Hematopoietic multipotent progenitor cell treated with erythropoietin and hydrocortisone succinate and interleukin-3 and kit ligand, for 8 days (in vitro differentiated cells): Measurements from ENCODE around the gene VSIG2.

Source experiments
- DNase-seq: peaks from one replicate; pipeline ENCODE4 v3.0.0-alpha.2; 2015

The VSIG2 gene

DNA sequence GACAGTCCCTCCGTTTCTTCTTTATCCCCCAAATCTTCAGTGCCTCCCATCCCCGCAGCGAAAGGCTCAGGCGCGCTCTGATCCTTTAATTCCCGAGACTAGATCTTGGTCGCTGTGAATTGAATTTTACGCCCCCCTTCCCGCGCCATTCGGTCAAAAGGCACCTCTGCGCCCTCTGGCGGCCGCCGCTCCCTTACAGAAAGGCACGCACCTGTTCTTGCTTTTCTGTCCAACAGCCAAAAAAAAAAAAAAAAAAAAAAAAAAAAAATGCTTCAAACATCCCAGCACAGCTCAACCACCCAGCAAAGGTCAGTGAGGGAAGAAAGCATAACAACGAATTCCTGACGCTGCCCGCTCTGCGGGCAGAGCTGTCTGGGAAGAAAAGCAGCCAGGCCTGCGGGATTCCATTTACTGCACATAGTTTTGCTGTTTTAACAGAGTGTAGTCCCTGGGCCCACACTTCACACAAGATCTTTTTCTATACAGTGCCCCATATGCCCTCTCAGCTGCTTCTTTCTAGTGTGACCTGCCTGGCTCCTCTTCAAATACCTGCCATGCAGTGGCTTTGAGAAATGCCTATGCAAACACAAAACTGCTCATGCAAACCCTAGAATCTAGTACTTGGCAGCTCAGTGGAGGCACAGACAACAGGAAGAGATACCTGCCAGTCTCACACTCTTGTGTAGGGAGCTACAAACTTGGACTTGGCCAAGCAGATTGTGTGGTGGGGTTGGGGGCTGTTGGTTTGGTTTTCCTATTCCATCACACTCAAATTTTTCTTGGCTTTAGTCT, 11.3 kb upstream of the VSIG2 start:
- peak; percentile 64 for DNase-seq

- DNase-seq, result no peak
These were observed 10.6 kb upstream of the VSIG2 start for GRCh38 chr11:124762624-124763155.

GRCh38 chr11:124762105-124762623, 10.1 kb upstream of the VSIG2 start, which contains the start of gene ESAM:
ESAM (minus strand) TSS chr11:124762290; CDS start chr11:124762154, 136 bp downstream.
- DNase-seq, result peak; percentile 43

- DNase-seq, result no peak
These were observed 9.4 kb upstream of the VSIG2 start for GRCh38 chr11:124761301-124762104.

DNA sequence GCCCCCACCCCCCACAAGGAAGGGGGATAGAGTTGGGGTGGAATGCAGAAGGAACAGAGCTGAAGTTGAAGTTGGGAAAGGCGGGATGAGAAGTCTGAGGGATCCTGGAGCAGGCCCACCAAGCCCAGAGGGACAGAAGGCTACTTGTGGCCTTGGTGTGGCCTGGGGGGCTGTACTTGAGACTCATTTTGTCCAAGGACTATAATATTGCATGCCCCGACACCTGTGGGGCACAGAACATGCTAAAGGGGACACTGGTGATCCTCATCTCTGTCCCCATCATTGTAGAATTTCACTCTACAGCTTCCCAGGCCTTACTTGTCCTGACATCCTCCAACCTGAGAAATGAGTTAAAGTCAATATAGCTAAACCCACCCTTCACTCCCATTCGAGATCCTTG, 8.8 kb upstream of the VSIG2 start:
- DNase-seq, result no peak

DNA sequence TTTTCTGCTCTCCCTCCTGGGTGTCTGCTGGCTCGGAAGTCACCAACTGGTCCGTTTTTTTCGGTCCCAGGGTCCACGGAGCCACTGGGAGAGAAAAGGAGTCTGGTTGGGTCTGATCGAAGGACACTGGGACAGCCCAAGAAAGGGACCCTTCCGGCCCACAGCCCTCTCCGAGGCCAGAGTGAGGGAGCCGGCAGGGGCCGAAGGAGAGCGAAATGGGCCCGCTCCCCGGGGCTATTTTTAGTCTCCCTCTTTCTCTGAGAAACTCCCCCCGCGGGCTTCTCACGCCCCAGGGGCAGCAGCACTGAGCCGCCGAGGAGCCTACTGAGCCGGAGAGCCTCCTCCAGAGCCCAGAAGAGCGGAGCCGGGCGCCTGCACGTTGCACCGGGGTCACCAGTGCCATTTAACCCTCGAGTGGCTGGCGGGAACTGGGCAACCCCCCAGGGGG, 8.2 kb upstream of the VSIG2 start:
- DNase-seq, result no peak

GRCh38 chr11:124759266-124760204, 7.5 kb upstream of the VSIG2 start:
- DNase-seq, result no peak

DNA sequence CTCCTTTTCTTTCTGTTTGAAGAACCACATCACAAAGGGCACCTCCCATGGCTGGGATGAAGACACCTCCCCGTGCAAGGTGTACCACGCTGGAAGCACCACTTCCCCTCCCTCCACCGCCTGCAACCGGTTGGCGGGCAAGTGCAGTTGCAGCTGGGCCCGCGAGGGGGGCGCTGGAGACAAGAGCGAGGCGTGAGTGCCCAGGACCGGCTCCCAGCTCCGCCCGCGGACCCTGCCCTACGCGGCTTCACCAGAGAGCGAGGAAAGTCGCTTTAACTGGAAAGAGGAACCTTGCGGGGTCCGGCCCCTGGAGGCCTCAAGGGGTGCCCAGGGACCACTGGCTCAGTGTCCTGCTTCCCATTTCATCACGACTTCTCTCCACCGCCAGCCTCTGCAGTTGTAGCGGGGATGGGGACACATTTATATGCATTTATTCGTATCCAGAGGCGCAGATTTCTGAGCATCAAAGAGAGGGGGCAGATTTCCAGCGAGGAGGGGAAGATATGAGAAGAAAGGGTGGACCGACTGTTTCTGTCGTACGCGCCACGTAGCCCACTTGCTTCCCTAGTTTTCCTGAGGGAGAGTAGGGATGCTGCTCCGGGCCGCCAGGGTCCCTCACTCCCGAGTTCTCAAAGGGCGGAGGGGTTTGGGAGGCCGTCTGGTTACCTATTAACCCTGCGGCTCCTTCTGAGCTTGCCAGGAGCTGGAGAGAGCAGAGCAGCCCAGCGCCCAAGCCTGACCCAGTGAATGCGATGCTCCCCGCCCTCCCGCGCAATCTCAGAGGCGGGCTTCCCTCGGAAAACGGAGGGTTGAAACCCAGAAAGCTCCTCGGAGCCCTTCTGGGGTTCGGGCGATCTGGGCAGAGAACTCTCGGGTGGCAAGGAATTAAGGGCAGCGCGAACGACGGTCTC, 6.6 kb upstream of the VSIG2 start:
- DNase-seq, result peak; percentile 72

DNA sequence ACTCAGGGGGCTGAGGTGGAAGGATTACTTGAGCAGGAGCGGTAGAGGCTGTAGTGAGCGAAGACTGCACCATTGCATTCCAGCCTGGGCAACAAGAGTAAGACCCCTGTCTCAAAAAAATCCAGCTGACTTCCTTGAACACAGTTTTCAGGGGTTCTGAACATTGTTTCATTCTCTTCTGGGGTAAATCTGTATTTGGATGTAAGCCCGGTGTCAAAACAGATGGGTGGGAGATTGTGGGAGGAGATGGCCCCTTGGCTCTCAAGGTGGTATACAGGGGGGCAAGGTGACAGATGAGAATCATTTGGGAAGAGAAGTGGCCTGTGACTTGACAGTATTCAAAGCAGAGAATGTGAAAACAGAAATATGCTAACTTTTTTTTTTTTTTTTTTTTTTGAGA, 5.3 kb upstream of the VSIG2 start:
- no peak for DNase-seq

DNA sequence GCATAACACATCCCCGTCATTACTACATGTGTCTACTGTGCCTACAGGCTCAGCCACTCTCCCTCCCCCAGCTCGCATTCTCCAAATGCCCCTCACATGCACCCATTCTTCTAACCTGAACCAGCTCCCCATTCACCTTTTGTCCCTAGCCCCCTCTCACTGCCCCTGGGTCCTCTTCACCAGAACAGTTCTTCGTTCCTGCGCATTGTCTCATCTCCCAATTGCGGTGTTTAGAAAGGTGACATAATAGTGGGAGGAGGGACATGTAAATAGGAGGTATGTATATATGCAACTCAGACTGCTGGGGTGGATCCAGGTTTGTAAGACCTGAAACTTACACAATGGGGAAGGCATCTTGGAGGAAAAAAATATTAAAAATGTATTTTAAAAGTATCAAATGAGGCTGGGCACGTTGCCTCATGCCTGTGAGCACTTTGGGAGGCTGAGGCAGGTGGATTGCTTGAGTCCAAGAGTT, 4.7 kb upstream of the VSIG2 start:
- no peak for DNase-seq

- DNase-seq, result no peak
These were observed 4.1 kb upstream of the VSIG2 start for GRCh38 chr11:124756033-124756752.

DNA sequence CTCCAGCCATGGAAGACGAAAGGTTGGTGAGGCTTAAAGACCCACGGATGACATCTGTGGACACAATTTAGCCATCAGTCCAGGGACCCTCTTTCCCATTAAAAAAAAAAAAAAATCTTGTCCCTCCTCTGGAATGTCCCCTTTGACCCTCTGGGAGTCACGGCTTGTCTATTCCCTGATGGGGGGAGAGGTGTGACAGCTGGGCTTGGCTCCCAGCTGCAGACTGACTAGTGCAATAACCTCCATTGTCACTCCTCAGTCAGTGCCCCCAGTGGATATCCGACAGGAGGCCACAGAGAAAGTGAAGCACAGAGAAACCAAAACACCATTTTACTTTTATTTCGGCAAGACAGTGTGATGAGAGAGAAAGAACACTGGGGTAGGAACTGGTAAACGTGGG, 2.7 kb upstream of the VSIG2 start:
- no peak for DNase-seq

DNA sequence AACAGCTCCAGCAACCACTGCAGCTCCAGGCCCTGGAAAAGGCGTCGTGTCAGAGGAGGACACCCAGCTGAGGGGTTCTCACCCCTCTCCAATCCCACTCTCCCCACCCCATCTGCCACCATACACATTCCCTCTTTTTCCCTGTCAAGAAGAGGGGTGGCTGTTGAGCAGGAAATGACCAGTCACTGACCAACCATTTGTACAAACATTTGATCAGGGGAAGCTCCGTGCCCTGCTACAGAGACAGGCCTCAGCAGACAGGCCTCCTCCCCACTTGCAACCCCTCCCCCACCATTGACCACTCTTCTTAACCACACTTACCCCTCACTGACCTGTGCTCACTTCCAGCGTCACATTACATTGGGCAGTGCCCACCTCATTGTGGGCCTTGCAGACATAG, 2.3 kb upstream of the VSIG2 start:
- DNase-seq, result no peak

- no peak for DNase-seq
These were observed 1.6 kb upstream of the VSIG2 start for GRCh38 chr11:124753624-124754023.

DNA sequence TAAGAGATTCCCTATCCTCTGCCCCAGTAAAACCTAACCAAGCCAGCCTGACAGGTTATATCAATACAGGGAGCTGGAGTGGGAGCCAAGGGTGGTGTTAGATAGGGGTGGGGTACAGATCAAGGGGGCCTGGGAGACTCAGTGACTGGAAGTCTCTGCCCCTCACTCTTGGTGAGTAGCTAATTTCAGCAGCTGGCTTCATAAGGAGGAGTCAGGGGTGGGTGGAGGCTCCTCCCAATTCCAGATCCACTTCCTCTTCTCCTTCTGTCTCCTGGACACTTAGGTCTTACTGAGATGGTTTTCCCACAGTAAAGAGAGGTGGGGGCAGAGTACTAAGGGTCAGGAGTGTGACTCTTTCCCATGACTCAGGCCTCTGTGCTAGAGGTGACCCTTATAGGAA, 1.1 kb upstream of the VSIG2 start:
- no peak for DNase-seq

DNA sequence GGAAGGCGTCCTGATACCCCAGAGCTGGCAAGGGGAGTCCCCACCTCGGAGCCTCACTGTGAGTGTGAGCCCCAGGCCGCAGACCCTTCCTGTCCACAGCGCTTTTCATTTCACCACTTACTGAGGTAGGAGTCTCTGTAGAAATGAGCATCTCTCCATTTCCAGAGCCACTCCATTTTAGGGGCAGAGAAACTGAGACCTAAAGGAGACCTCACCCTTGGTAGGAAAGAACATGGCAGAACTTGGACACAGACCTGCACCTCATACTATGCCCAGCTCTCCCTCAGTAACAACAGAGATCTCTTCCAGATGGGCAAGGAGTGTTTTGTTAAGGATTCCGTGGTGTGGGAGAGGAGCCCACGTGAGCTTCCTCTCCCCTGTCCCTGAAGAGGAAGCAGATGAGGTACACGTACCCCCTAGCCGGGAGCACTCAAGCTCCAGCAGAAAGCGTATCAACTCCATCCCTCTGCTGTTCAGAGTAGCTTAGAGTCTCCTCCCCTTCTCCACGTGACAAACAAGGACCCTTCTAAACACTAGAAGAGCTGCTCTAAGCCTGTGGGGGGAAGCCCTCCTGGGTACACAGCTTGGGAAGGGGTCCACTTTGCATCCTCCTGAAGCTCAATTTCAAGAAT, 532 bp upstream of the VSIG2 start:
- DNase-seq, result no peak

DNA sequence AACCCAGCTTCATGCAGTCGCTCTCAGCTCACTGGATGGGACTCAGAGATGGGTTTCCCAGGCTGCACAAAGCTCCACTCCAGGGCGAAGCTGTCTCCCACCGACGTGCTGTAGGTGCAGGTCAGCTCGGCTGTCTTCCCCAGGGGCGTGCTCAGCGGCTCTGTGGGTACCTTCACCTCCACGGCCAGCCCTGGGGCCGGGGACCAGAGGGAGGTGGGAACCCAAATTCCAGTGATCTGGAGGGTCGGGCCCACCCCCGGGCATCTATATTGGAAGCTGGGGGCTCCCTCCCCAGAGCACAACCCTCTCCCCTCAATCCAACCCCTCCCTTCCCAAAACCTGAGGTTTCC, 689 bp downstream of the VSIG2 start:
- DNase-seq, result no peak

- no peak for DNase-seq
These were observed 2.1 kb downstream of the VSIG2 start for GRCh38 chr11:124749912-124750311.

DNA sequence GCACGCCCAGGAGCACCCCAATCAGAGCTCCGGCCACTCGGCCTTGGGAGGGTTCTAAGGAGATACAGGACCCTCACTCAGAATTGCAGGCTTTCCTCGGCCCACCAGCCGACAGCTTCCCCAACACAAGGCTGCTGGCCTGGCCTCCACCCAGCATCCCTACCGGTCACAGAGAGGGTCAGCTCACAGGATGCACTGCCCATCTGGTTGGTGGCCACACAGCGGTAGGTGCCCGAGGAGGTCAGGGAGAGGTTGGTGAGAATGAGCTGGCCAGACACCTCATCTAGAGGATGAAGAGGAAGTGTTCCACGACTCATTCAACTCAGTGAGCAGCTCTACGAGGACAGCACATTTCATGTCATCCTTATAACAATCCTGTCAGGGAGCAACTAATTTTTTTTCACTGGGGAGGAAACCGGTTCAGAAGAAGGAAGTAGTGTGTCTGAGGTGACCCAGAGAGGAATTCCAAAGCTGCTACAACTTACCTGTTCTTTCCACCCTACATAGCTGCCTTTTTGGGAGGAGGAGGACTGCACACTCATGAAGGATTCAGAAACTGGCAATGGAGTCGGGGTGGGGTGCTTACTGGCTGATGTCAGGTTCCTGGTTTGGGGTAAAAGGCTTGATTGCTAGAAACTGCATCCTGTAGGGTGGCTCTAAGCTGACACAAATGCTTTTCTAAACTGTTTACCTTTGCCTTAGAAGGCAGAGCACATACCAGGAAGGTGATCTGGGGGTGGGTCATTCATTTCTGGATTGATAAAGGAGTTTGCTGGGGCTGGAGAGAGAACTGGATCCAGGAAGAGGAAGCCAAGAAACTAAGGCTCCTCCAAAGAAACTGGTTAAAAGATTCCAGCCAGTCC, 3.3 kb downstream of the VSIG2 start:
- no peak for DNase-seq
